ENCODE measurements around the gene ZFHX2.

DNA sequence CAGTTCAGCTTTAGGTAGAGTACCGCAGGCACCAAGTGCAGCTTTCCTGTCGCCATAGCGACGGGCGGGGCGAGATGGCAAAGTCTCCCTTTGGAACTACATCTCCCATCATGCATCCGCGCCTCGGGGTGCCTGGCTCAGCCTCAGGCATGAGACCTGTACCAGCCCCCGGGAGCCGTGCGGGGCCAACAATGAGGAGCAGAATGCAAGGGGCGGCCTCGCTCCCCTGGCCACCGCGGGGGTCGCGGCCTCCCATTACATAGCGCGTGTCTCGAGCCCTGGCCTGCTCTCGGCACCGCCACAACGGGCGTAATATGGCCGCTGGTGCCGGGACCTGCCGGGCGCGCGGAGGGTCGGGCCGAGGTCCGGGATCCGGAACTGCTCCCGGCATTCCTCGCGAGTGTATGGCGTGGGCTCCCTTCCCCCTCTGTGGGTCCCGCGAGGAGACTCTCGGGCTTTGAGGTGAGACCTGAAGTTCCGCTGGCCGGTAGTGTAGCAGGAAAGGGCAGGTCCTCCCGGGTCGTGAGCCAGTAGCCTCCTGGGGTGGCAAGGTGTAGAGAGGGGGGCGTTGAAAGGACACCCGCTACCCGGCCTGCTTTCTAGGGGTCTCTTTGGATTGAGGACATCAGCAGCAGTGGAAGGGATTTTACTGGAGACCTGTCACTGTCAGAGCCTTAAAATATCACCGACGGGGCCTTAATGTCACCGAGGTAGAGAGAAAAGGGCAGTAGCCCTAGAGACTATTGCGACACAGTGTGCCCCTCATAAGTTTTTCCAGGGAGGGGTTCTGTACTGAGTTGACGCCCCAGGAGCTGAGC, 4.5 kb upstream of the ZFHX2 start, which contains the start of gene THTPA:
- TF ChIP-seq TCF12 (IDR thresholded peaks at IDR 0.05; ENCODE audit: low read depth), result peak; percentile 67; the same call in 1 of the 2 replicates
- TF ChIP-seq REST (IDR thresholded peaks at IDR 0.05; ENCODE audit: low read depth), result no peak
- TF ChIP-seq CREB1 (IDR thresholded peaks at IDR 0.05; ENCODE audit: low read depth), result peak; percentile 36; the same call in 1 of the 2 replicates
- TF ChIP-seq, protein P1, sequence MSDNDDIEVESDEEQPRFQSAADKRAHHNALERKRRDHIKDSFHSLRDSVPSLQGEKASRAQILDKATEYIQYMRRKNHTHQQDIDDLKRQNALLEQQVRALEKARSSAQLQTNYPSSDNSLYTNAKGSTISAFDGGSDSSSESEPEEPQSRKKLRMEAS (IDR thresholded peaks at IDR 0.05), result peak; percentile 78
- no peak for TF ChIP-seq EP300 (IDR thresholded peaks at IDR 0.05; ENCODE audit: borderline replicate concordance)
- peak; percentile 88 for TF ChIP-seq TAF1 (IDR thresholded peaks at IDR 0.05; ENCODE audit: low read depth)
- no peak for TF ChIP-seq RAD21 (IDR thresholded peaks at IDR 0.05; ENCODE audit: low read depth)
- no peak for TF ChIP-seq EGR1 (IDR thresholded peaks at IDR 0.05)
- peak; percentile 89 for TF ChIP-seq YY1 (IDR thresholded peaks at IDR 0.05; ENCODE audit: low read depth)
- TF ChIP-seq CEBPB (IDR thresholded peaks at IDR 0.05), result 0 out of 2 replicates have a peak, but pooled peaks have one; percentile 25
- no peak for TF ChIP-seq TEAD4 (IDR thresholded peaks at IDR 0.05)
